Amniotic epithelial cell (primary cell): ENCODE results near the gene CD200R1L.
A peak's percentile ranks its signal among the peaks of the same experiment; 100 is the strongest.

ENCODE experiments used
- DNase-seq: peaks from one replicate; pipeline ENCODE4 v3.0.0-alpha.2; 2010; ENCODE audit warnings: low read depth

The CD200R1L gene

DNA sequence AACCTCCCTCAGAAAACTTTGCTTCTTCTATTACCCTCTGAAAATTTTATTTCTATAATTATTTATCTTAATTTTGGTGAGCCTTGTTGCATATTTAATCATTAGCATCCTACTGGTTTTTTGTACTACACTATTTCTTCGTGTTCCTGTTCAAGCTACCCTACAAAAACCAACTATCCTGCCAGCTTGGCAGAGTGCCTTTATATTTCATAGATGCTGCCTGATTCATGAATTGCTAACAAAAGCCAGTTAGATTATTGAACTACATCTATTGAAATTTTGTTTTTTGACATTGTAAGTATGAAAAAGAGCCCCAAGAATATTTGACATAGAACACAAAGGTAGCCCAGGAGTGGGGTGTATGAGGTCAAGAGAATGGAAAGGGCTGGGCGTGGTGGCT is 78.9 kb downstream of the CD200R1L start:
- no peak for DNase-seq

DNA sequence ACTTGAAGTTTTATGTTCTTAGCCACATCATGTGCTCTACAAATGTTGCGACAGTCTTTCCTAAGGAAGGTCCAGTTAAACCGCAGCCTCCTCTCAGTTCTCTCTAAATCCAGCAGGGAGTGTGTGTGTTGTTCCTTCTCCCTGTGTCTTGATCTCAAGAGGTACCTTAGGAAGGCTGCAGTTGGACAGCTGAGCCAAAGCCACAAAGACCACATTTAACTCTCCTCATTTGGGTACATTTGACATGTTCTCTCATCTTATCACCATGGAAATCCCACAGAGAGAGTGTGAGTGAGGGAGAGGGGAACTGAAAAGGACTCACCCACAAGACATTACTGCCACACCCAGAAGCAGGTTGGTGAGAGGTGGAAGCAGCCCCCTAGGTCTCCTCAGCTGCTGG is 79.5 kb downstream of the CD200R1L start:
- peak; percentile 82 for DNase-seq
